Keratinocyte (primary cell): Measurements from ENCODE around the gene KCNB1.

Experiments
- CTCF ChIP-seq, 3 experiments: IDR thresholded peaks in 1 of 3; conservative IDR thresholded peaks in 1 of 3; optimal IDR thresholded peaks in 1 of 3; 2 replicates in 2 of 3; 3 replicates in 1 of 3; pipeline versions ENCODE3 to v1.5.1; 2011; ENCODE audit warnings: low read length in 3 of 3, mild to moderate bottlenecking in 3 of 3, moderate library complexity in 2 of 3, control low read depth in 1 of 3, inconsistent platforms in 1 of 3; ENCODE audit not compliant: insufficient read depth in 2 of 3; ENCODE audit errors: extremely low read depth in 1 of 3
- EZH2 ChIP-seq: IDR thresholded peaks from one replicate; pipeline ENCODE4 v1.6.1; 2012; ENCODE audit warnings: inconsistent platforms, mild to moderate bottlenecking, low read length, moderate library complexity

DNA sequence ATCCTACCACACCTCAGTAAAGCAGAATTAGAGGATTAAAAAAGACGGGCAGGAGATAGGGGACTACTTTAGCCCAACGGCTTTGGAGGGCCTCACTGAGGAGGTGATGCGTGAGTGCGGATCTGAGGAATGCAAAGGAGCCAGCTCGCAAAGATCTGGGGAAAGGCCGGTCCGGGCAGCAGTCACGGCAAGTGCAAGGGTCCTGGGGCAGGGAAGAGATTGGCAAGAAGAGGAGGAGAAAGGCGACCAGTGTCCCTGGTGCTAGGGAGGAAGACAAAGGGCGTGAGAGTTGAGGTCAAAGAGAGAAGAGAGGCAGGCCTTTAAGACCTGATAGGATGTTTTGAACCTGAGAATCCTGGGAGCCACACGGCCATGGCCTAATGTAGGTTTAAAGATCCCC is 86.8 kb downstream of the KCNB1 start:
- no peak for TF ChIP-seq CTCF (optimal IDR thresholded peaks at IDR 0.05 in 1 of 3, IDR thresholded peaks at IDR 0.05 in 1 of 3, conservative IDR thresholded peaks at IDR 0.05 in 1 of 3; ENCODE audit: extremely low read depth in 1 of 3, insufficient read depth in 2 of 3, low read length in 3 of 3)
- no peak for TF ChIP-seq EZH2
